ENCODE measurements around the gene ARSB.

Gene ARSB

DNA sequence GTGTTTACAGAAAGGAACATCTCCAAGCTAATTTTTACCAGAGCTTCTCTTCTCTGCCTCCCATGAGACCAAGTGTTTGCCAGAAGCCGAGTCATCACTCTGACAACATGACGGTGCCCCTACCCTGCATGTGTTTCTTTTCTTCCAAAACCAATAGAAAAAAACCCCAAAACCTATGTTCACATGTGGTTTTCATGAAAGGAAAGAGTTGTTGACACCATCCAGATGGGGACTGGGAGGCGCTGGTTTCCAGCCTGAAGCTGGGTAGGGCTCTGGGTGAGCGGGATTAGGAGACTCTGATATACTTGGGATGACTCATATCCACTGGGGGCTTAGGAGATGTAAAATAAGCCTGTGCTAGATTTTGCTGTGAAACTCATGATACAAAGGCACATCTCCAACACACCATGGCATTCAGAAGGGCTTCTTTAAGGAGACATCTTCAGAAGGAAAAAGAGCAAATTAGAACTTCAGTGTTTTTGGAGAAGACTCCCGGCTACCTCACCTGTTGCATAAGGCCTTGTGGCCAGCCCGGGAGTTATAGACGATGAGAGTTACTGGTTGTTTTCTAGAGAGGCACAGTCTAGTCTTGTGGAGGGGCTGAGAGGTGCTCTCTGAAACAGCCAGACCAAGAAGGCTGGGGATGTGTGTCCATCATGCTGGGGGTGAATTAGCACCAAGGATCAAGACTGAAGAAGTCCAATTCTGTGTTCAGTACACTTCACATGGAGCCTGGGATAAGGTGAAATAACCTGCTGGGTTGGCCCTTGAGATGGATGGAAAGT, 227.6 kb downstream of the ARSB start:
- TF ChIP-seq FOXP2 (optimal IDR thresholded peaks at IDR 0.05; ENCODE audit: borderline replicate concordance, extremely low read depth, extremely low read length, insufficient read depth) = no peak
- TF ChIP-seq SIN3A (IDR thresholded peaks at IDR 0.05; ENCODE audit: borderline replicate concordance, insufficient read depth, low read length) = no peak
- TF ChIP-seq POLR2AphosphoS5 (IDR thresholded peaks at IDR 0.05; ENCODE audit: low read depth, low read length) = no peak
- TF ChIP-seq, protein P1, sequence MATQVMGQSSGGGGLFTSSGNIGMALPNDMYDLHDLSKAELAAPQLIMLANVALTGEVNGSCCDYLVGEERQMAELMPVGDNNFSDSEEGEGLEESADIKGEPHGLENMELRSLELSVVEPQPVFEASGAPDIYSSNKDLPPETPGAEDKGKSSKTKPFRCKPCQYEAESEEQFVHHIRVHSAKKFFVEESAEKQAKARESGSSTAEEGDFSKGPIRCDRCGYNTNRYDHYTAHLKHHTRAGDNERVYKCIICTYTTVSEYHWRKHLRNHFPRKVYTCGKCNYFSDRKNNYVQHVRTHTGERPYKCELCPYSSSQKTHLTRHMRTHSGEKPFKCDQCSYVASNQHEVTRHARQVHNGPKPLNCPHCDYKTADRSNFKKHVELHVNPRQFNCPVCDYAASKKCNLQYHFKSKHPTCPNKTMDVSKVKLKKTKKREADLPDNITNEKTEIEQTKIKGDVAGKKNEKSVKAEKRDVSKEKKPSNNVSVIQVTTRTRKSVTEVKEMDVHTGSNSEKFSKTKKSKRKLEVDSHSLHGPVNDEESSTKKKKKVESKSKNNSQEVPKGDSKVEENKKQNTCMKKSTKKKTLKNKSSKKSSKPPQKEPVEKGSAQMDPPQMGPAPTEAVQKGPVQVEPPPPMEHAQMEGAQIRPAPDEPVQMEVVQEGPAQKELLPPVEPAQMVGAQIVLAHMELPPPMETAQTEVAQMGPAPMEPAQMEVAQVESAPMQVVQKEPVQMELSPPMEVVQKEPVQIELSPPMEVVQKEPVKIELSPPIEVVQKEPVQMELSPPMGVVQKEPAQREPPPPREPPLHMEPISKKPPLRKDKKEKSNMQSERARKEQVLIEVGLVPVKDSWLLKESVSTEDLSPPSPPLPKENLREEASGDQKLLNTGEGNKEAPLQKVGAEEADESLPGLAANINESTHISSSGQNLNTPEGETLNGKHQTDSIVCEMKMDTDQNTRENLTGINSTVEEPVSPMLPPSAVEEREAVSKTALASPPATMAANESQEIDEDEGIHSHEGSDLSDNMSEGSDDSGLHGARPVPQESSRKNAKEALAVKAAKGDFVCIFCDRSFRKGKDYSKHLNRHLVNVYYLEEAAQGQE (IDR thresholded peaks at IDR 0.05; ENCODE audit: insufficient read depth in 1 of 2, low read depth in 2 of 2, low read length in 2 of 2) = no peak
- TF ChIP-seq TAF1 (IDR thresholded peaks at IDR 0.05; ENCODE audit: borderline replicate concordance, insufficient read depth, low read length) = no peak

DNA sequence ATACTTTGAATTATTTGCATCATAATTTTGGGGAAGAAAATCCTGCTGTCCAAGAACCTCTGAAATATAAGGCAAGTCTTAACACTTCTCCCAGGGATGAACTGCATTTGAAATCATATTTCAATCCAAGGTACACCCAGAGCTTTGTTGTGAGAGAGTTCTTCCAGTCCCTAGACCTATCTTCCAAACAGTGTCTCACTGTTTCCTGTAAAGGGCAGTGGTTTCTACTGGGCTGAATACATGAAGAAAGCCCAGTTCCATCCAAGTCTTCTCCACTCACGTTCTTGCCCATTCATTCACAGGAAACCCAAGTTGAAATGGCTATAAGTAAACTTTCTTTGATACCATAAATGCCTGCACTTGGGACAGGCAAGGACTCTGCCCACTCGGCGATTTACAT, 228.3 kb downstream of the ARSB start:
- TF ChIP-seq SIN3A (IDR thresholded peaks at IDR 0.05; ENCODE audit: borderline replicate concordance, insufficient read depth, low read length) (no peak), TAF1 (IDR thresholded peaks at IDR 0.05; ENCODE audit: borderline replicate concordance, insufficient read depth, low read length) (no peak)

DNA sequence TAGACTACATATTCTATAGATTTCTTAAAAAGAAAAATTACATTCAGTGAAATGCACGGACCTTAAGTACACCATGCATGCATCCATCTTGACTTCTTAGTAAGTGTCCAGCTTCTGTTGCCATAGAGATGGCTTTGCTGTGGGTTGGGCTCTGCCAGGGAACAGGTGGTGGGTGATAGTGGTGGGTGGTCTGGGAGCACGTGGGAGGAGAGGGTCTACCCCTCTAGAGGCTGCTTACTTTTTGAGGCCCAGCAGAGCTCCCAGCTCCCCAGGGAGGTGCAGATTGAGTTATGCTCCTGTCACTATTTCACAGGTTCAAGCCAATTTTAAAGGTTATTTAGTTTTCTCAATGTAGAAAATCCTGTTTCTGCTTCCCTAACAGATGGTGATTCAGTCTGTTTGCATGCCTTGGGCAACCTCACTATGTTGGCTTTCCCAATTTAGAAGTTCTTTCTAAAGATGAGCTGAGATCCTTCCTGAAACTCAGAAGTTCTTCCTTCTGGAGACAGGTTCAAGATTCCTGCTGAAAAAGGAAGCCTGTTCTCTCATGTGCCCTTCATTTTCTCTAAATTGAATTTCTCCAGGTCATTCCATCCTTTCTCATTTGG, 229.2 kb downstream of the ARSB start:
- TF ChIP-seq FOXP2 (optimal IDR thresholded peaks at IDR 0.05; ENCODE audit: borderline replicate concordance, extremely low read depth, extremely low read length, insufficient read depth) (no peak), POLR2AphosphoS5 (IDR thresholded peaks at IDR 0.05; ENCODE audit: low read depth, low read length) (no peak), SIN3A (IDR thresholded peaks at IDR 0.05; ENCODE audit: borderline replicate concordance, insufficient read depth, low read length) (no peak), TAF1 (IDR thresholded peaks at IDR 0.05; ENCODE audit: borderline replicate concordance, insufficient read depth, low read length) (no peak)
- TF ChIP-seq, protein P1 (IDR thresholded peaks at IDR 0.05; ENCODE audit: insufficient read depth in 1 of 2, low read depth in 2 of 2, low read length in 2 of 2) = no peak

DNA sequence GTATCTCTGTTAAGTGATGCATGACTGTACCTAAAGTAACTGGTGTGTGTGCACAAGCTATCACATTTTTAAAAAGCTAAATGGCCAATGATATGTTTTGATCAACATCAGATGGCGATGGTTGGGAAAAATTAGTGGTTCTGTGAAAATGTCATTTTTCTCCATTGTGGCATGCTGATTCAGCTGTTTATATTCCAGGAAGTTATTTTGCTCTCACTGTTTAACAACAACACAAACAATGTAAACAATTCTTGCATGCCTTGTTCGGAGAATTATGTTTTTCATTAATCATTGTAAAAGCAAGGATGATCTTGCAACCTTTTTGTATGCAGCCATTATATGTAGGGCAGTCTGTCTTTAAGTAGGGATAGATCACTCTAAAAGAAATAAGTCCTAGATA, 230.5 kb downstream of the ARSB start:
- TF ChIP-seq, protein P1 (IDR thresholded peaks at IDR 0.05; ENCODE audit: insufficient read depth in 1 of 2, low read depth in 2 of 2, low read length in 2 of 2) = no peak
- no peak for TF ChIP-seq POLR2AphosphoS5 (IDR thresholded peaks at IDR 0.05; ENCODE audit: low read depth, low read length)
- TF ChIP-seq TAF1 (IDR thresholded peaks at IDR 0.05; ENCODE audit: borderline replicate concordance, insufficient read depth, low read length) = no peak
- no peak for TF ChIP-seq SIN3A (IDR thresholded peaks at IDR 0.05; ENCODE audit: borderline replicate concordance, insufficient read depth, low read length)
- TF ChIP-seq FOXP2 (optimal IDR thresholded peaks at IDR 0.05; ENCODE audit: borderline replicate concordance, extremely low read depth, extremely low read length, insufficient read depth) = no peak

DNA sequence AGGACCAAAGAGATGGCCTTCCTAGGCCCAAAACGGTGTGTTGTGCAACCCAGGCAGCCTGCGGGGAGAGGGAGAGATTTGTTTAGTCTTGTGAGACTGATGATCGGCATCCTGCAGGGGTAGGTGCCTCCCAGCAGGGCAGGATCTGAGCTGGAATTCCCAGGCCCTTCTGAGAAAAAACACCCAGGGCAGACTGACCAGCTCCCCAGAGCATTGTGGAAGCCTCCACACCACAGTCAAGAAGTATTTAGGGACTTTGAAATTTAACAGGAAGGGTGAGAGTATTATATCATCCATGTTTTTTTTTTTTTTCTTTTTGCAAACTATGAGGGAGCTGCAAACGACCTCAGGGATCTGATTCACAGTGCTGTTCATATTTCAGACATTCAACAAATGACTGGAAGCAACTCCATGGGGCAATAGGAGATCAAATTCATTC, 232.0 kb downstream of the ARSB start:
- TF ChIP-seq, protein P1 (IDR thresholded peaks at IDR 0.05; ENCODE audit: insufficient read depth in 1 of 2, low read depth in 2 of 2, low read length in 2 of 2) = no peak
- no peak for TF ChIP-seq FOXP2 (optimal IDR thresholded peaks at IDR 0.05; ENCODE audit: borderline replicate concordance, extremely low read depth, extremely low read length, insufficient read depth)
- TF ChIP-seq POLR2AphosphoS5 (IDR thresholded peaks at IDR 0.05; ENCODE audit: low read depth, low read length) = no peak
- TF ChIP-seq SIN3A (IDR thresholded peaks at IDR 0.05; ENCODE audit: borderline replicate concordance, insufficient read depth, low read length) = no peak
- TF ChIP-seq TAF1 (IDR thresholded peaks at IDR 0.05; ENCODE audit: borderline replicate concordance, insufficient read depth, low read length) = no peak

All from PFSK-1 (cell line).